K562 (cell line): ENCODE measurements around the gene RCBTB1. TPM values are rescaled to one million over a fixed set of nuclear protein-coding genes. Genes with fewer than 3 reads are reported as not detected.

ENCODE experiments used
- ATAC-seq: fragments of 200-7000 bp; cut with Tn5 transposase; 3 replicates; pipeline ENCODE4 v1.9.1; 2020; ENCODE audit warnings: moderate library complexity
- BruUV-seq: library from RNA; stranded (reverse); fragments of 400-500 nt; replicated peaks from 2 replicates; lab custom pipeline; 2021; lab: Mats Ljungman, UMichigan
- CTCF ChIA-PET: fragments of 300-600 bp; formaldehyde crosslinking; extraction: SDS; loops from one replicate; lab custom pipeline; 2021; ENCODE audit warnings: low intra/inter-chr PET ratio; lab: Yijun Ruan, JAX
- POLR2A ChIA-PET: fragments of 300-600, 350-650 bp; sonication (Branson Sonifier 250); formaldehyde crosslinking; extraction: SDS; loops from one replicate; lab custom pipeline; 2021; ENCODE audit warnings: antibody characterized with exemption, inconsistent platforms; lab: Yijun Ruan, JAX
- DNase-seq, 4 experiments: peaks; one replicate each; pipeline versions ENCODE4 v3.0.0 to v3.0.0-alpha.2; 2011 to 2018; ENCODE audit warnings: low spot score in 3 of 4, mixed read lengths in 3 of 4; ENCODE audit errors: extremely low read depth in 1 of 4
- FAIRE-seq: peaks from 2 replicates; lab custom pipeline; 2011; peaks lifted over from hg19 to GRCh38; lab: Jason Lieb, UNC
- H2AFZ ChIP-seq: 2 replicates; pipeline ENCODE4 v1.6.0; 2011; ENCODE audit warnings: low read depth, low read length, control low read depth, inconsistent platforms
- H3K27ac ChIP-seq: fragments of 200-600 bp; 3 replicates; pipeline ENCODE4 v1.8.0; 2011; ENCODE audit warnings: low read depth, mild to moderate bottlenecking, control low read depth, inconsistent platforms, low read length, moderate library complexity, mixed read lengths; ENCODE audit errors: extremely low read depth
- H3K27me3 ChIP-seq, 2 experiments: fragments of 300-600 bp in 1 of 2; 2 replicates in 1 of 2; 3 replicates in 1 of 2; pipeline versions ENCODE4 v1.6.0 to v1.8.0; 2011; ENCODE audit warnings: inconsistent platforms in 2 of 2, low read length in 2 of 2, mild to moderate bottlenecking in 1 of 2, mixed read lengths in 1 of 2, moderate library complexity in 1 of 2; ENCODE audit not compliant: control insufficient read depth in 2 of 2, insufficient read depth in 2 of 2
- H3K36me3 ChIP-seq: fragments of 300-600 bp; 3 replicates; pipeline ENCODE4 v1.8.0; 2011; ENCODE audit warnings: mild to moderate bottlenecking, low read length, inconsistent platforms; ENCODE audit not compliant: control insufficient read depth, insufficient read depth
- H3K4me1 ChIP-seq, 2 experiments: fragments of 200-600 bp in 1 of 2; replicated peaks in 1 of 2; 2 replicates in 1 of 2; 3 replicates in 1 of 2; pipeline versions ENCODE4 v1.5.1 to v1.8.0; 2011; ENCODE audit warnings: inconsistent platforms in 2 of 2, low read length in 2 of 2, mild to moderate bottlenecking in 1 of 2, mixed read lengths in 1 of 2, moderate library complexity in 1 of 2; ENCODE audit not compliant: control insufficient read depth in 2 of 2, insufficient read depth in 2 of 2
- H3K4me2 ChIP-seq: 2 replicates; pipeline ENCODE4 v1.6.1; 2011; ENCODE audit warnings: low read length, control low read depth, inconsistent platforms, mixed read lengths; ENCODE audit not compliant: insufficient read depth
- H3K4me3 ChIP-seq: fragments of 200-600 bp; sonication (generic), shearing (Covaris generic); 2 replicates; pipeline ENCODE4 v1.5.1; 2016; ENCODE audit warnings: control low read depth, inconsistent platforms
- H3K79me2 ChIP-seq: fragments of 200-600 bp; 3 replicates; pipeline ENCODE4 v1.8.0; 2011; ENCODE audit warnings: low read length, inconsistent platforms; ENCODE audit not compliant: control insufficient read depth, insufficient read depth
- H3K9ac ChIP-seq, 2 experiments: 2 replicates each; pipeline versions ENCODE4 v1.6.0 to v1.6.1; 2011; ENCODE audit warnings: low read depth in 2 of 2, low read length in 2 of 2, control low read depth in 1 of 2, inconsistent platforms in 1 of 2, mild to moderate bottlenecking in 1 of 2, mixed read lengths in 1 of 2; ENCODE audit not compliant: insufficient read depth in 1 of 2
- H3K9me1 ChIP-seq: one replicate; pipeline ENCODE4 v1.6.0; 2011; ENCODE audit warnings: inconsistent platforms, mild to moderate bottlenecking, low read length, moderate library complexity; ENCODE audit not compliant: control insufficient read depth, insufficient read depth
- H3K9me3 ChIP-seq: replicated peaks from 2 replicates; pipeline ENCODE4 v1.5.1; 2011; ENCODE audit warnings: low read depth, low read length, inconsistent platforms; ENCODE audit not compliant: control insufficient read depth, insufficient read depth
- H4K20me1 ChIP-seq: replicated peaks from 2 replicates; pipeline ENCODE4 v1.6.1; 2011; ENCODE audit warnings: low read length, inconsistent platforms, mixed read lengths; ENCODE audit not compliant: control insufficient read depth, insufficient read depth
- BRD9 ChIP-seq: fragments of 450-650 bp; IDR thresholded peaks from 2 replicates; pipeline ENCODE4 v1.6.1; 2018; ENCODE audit warnings: low read depth; ENCODE audit not compliant: partially characterized antibody
- DEAF1 ChIP-seq: fragments of 450-650 bp; formaldehyde crosslinking; IDR thresholded peaks from 2 replicates; pipeline ENCODE4 v1.4.0; 2020; ENCODE audit warnings: mild to moderate bottlenecking, moderate library complexity
- KAT2B ChIP-seq: IDR thresholded peaks from one replicate; pipeline ENCODE4 v1.6.1; 2012; ENCODE audit warnings: low read depth, mild to moderate bottlenecking, control low read depth, inconsistent platforms, low read length, moderate library complexity
- MNT ChIP-seq, 2 experiments: fragments of 450-650 bp; conservative IDR thresholded peaks; 2 replicates each; pipeline ENCODE4 v1.6.1; 2017; ENCODE audit warnings: mild to moderate bottlenecking in 2 of 2, moderate library complexity in 2 of 2
- MTA1 ChIP-seq: fragments of 450-650 bp; IDR thresholded peaks from 2 replicates; pipeline ENCODE4 v1.6.1; 2017; ENCODE audit warnings: borderline replicate concordance
- NFYB ChIP-seq: IDR thresholded peaks from 2 replicates; pipeline ENCODE4 v1.6.1; 2011; ENCODE audit warnings: mild to moderate bottlenecking, moderate library complexity; ENCODE audit not compliant: insufficient read length; ENCODE audit errors: extremely low read depth
- NR3C1 ChIP-seq: sonication (generic); formaldehyde crosslinking; IDR thresholded peaks from 2 replicates; pipeline ENCODE4 v1.8.1; 2022; ENCODE audit warnings: missing genetic modification reagents
- RERE ChIP-seq: sonication (generic); formaldehyde crosslinking; IDR thresholded peaks from 2 replicates; pipeline ENCODE4 v1.8.0; 2023; ENCODE audit warnings: missing genetic modification reagents, mild to moderate bottlenecking, borderline replicate concordance
- STAT5A ChIP-seq: IDR thresholded peaks from 2 replicates; pipeline ENCODE4 v1.6.1; 2012; ENCODE audit warnings: low read length, inconsistent platforms, borderline replicate concordance
- ZBTB1 ChIP-seq: sonication (generic); formaldehyde crosslinking; IDR thresholded peaks from 2 replicates; pipeline ENCODE4 v1.8.1; 2023; ENCODE audit warnings: missing genetic modification reagents, low read depth, mild to moderate bottlenecking, borderline replicate concordance
- ZNF253 ChIP-seq: fragments of 250-450 bp; sonication (Bioruptor Pico); conservative IDR thresholded peaks from 2 replicates; pipeline ENCODE4 v1.6.1; 2021; ENCODE audit warnings: mild to moderate bottlenecking
- WGBS: fragments of 100-300 bp; shearing (Covaris generic); methylation state at CpG from one replicate; pipeline ENCODE4 v1.1.6; 2016; ENCODE audit warnings: low coverage, mixed read lengths; ENCODE audit not compliant: insufficient coverage; ENCODE audit errors: missing lambda C conversion rate; 5-methylcytosine and 5-hydroxymethylcytosine counted together
- in situ Hi-C: fragments of 300-500 bp; cut with MboI; formaldehyde crosslinking; loops from 4 replicates; pipeline ENCODE4 v1.15.0; 2018; ENCODE audit warnings: inconsistent platforms, mixed read lengths
- intact Hi-C: fragments of 100-400 bp; cut with micrococcal nuclease; formaldehyde crosslinking; loops from 2 replicates; pipeline ENCODE4 v1.14.2; 2022
- polyA plus RNA-seq, 8 experiments: library from polyadenylated mRNA; depleted of rRNA in 4 of 8; stranded (reverse) in 5 of 8; unstranded in 3 of 8; fragments of >200 nt; fragmentation: Nextera tagmentation in 2 of 8; fragmentation: Illumina TruSeq in 1 of 8; extraction: Ambion mirVana in 2 of 8; extraction: Trizol in 1 of 8; gene quantifications; 2 replicates each; pipeline versions ENCODE4 v1.2.1 to v1.2.3, GENCODE V29; 2011 to 2014; ENCODE audit warnings: inconsistent platforms in 1 of 8, missing spikeins in 1 of 8
- total RNA-seq, 7 experiments: library from RNA; depleted of rRNA in 6 of 7; stranded (reverse); fragments of >200 nt in 6 of 7; fragmentation: Illumina TruSeq in 2 of 7; extraction: Trizol in 2 of 7; gene quantifications; 2 replicates each; pipeline versions ENCODE4 v1.2.1 to v1.2.3, GENCODE V29; 2011 to 2021; ENCODE audit warnings: low replicate concordance in 1 of 7
- TF ChIP-seq, protein P1 (sequence below): fragments of 250-450 bp; sonication (Bioruptor Pico); IDR thresholded peaks from 2 replicates; pipeline ENCODE4 v1.9.0; 2021; ENCODE audit warnings: mild to moderate bottlenecking, inconsistent platforms

RCBTB1 gene
- total and polyA plus RNA-seq, 9 of the 15 experiments (the other 6 are each of a cell fraction or from before 2014, with no cell fraction given) = 4.0 to 11.3 (median 8.4) TPM

GRCh38 chr13:49503951-49504350, 81.4 kb downstream of the RCBTB1 start:
- ChIA-PET POLR2A (no interaction called here), CTCF (no interaction called here)
- no peak for FAIRE-seq
- in situ Hi-C loops = no loop called here
- Histone ChIP-seq H3K9ac (no peak overlapping the region), H2AFZ (no peak overlapping the region), H3K27ac (no peak overlapping the region), H3K9me3 (no peaks in the 10 kb centered on the region), H4K20me1 (no peaks in the 10 kb centered on the region), H3K27me3 (no peaks in the 10 kb centered on the region), H3K4me2 (no peak overlapping the region), H3K4me1 (no peaks in the 10 kb centered on the region; a peak in 1 of 5 replicates), H3K79me2 (no peaks in the 10 kb centered on the region), H3K36me3 (no peaks in the 10 kb centered on the region), H3K9me1 (no peaks in the 10 kb centered on the region), H3K4me3 (no peak overlapping the region)
- no TSS peak for BruUV-seq
- WGBS = 67% methylated on average over 3 of the region's 3 CpGs
- intact Hi-C loops = no loop called here
- no peak for DNase-seq
- ATAC-seq = no peak
- TF ChIP-seq NFYB (no peak), MTA1 (no peak), KAT2B (no peak), RERE (CRISPR knock-in tag) (no peak), ZNF253 (CRISPR knock-in tag) (no peak), MNT (conservative IDR thresholded peaks at IDR 0.05) (no peak), BRD9 (no peak), DEAF1 (CRISPR knock-in tag) (no peak), STAT5A (no peak), ZBTB1 (CRISPR knock-in tag) (no peak), NR3C1 (no peak)
- TF ChIP-seq, protein P1, sequence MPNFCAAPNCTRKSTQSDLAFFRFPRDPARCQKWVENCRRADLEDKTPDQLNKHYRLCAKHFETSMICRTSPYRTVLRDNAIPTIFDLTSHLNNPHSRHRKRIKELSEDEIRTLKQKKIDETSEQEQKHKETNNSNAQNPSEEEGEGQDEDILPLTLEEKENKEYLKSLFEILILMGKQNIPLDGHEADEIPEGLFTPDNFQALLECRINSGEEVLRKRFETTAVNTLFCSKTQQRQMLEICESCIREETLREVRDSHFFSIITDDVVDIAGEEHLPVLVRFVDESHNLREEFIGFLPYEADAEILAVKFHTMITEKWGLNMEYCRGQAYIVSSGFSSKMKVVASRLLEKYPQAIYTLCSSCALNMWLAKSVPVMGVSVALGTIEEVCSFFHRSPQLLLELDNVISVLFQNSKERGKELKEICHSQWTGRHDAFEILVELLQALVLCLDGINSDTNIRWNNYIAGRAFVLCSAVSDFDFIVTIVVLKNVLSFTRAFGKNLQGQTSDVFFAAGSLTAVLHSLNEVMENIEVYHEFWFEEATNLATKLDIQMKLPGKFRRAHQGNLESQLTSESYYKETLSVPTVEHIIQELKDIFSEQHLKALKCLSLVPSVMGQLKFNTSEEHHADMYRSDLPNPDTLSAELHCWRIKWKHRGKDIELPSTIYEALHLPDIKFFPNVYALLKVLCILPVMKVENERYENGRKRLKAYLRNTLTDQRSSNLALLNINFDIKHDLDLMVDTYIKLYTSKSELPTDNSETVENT (CRISPR knock-in tag) = no peak
